Parathyroid adenoma (tissue), 2 donors: Measurements from ENCODE around the gene FAM43A.

ENCODE experiments used
- H2AFZ ChIP-seq: fragments of 300-600 bp; sonication (generic); one replicate; pipeline ENCODE4 v1.7.0; 2017; ENCODE audit warnings: antibody characterized with exemption, mild to moderate bottlenecking
- H3K27ac ChIP-seq: fragments of 300-600 bp; sonication (generic); one replicate; pipeline ENCODE4 v1.7.0; 2017
- H3K27me3 ChIP-seq: fragments of 300-600 bp; sonication (generic); one replicate; pipeline ENCODE4 v1.7.0; 2017; ENCODE audit warnings: low read length; ENCODE audit not compliant: control insufficient read depth, insufficient read depth
- H3K36me3 ChIP-seq: fragments of 300-600 bp; sonication (generic); one replicate; pipeline ENCODE4 v1.7.0; 2017; ENCODE audit warnings: low read length; ENCODE audit not compliant: control insufficient read depth, insufficient read depth
- H3K4me1 ChIP-seq: fragments of 300-600 bp; sonication (generic); one replicate; pipeline ENCODE4 v1.7.0; 2017; ENCODE audit warnings: control low read depth
- H3K4me2 ChIP-seq: fragments of 300-600 bp; sonication (generic); one replicate; pipeline ENCODE4 v1.7.0; 2017; ENCODE audit warnings: low read length
- H3K4me3 ChIP-seq: fragments of 300-600 bp; sonication (generic); one replicate; pipeline ENCODE4 v1.7.0; 2017; ENCODE audit warnings: low read depth, low read length
- H3K79me2 ChIP-seq: fragments of 300-600 bp; sonication (generic); one replicate; pipeline ENCODE4 v1.7.0; 2017; ENCODE audit warnings: control low read depth
- H3K9ac ChIP-seq: fragments of 300-600 bp; sonication (generic); one replicate; pipeline ENCODE4 v1.7.0; 2017; ENCODE audit warnings: mild to moderate bottlenecking
- H3K9me3 ChIP-seq: fragments of 300-600 bp; sonication (generic); one replicate; pipeline ENCODE4 v1.7.0; 2017; ENCODE audit warnings: low read length; ENCODE audit not compliant: control insufficient read depth
- CTCF ChIP-seq: fragments of 300-600 bp; sonication (generic); IDR thresholded peaks from one replicate; pipeline ENCODE4 v1.7.0; 2017; ENCODE audit warnings: antibody characterized with exemption, mild to moderate bottlenecking
- donor health status: primary hyperparathyroidism.

Gene FAM43A

GRCh38 chr3:194732617-194733016 lies 46.9 kb downstream of the FAM43A start:
- H3K79me2 ChIP-seq = no peaks in the 10 kb centered on the region
- H2AFZ ChIP-seq = no peak overlapping the region
- no peak overlapping the region for H3K4me3 ChIP-seq
- H3K9me3 ChIP-seq = no peaks in the 10 kb centered on the region
- H3K27me3 ChIP-seq = no peaks in the 10 kb centered on the region
- no peak overlapping the region for H3K9ac ChIP-seq
- no peaks in the 10 kb centered on the region for H3K36me3 ChIP-seq
- TF ChIP-seq CTCF = no peak
- no peak overlapping the region for H3K27ac ChIP-seq
- H3K4me2 ChIP-seq = no peak overlapping the region
- peaks cover 3% of the 10 kb centered on the region for H3K4me1 ChIP-seq

GRCh38 chr3:194736277-194736895 lies 50.7 kb downstream of the FAM43A start:
- Histone ChIP-seq H3K9me3 (no peaks in the 10 kb centered on the region), H3K27me3 (no peaks in the 10 kb centered on the region), H3K36me3 (no peaks in the 10 kb centered on the region), H3K79me2 (no peaks in the 10 kb centered on the region), H3K4me3 (no peak overlapping the region), H3K9ac (no peak overlapping the region), H3K4me2 (no peak overlapping the region), H3K27ac (no peak overlapping the region), H2AFZ (no peak overlapping the region), H3K4me1 (peaks cover 3% of the 10 kb centered on the region)
- TF ChIP-seq CTCF = no peak

GRCh38 chr3:194736896-194737600 lies 51.4 kb downstream of the FAM43A start:
- no peak overlapping the region for H3K4me2 ChIP-seq

More at GRCh38 chr3:194736896-194737600, 51.4 kb downstream of the FAM43A start:
- no peaks in the 10 kb centered on the region for H3K27me3 ChIP-seq
- H3K4me1 ChIP-seq = no peaks in the 10 kb centered on the region
- H3K79me2 ChIP-seq = no peaks in the 10 kb centered on the region
- H3K9me3 ChIP-seq = no peaks in the 10 kb centered on the region
- no peak overlapping the region for H3K27ac ChIP-seq
- H3K9ac ChIP-seq = no peak overlapping the region
- no peak overlapping the region for H3K4me3 ChIP-seq
- no peak overlapping the region for H2AFZ ChIP-seq
- TF ChIP-seq CTCF = no peak
- no peaks in the 10 kb centered on the region for H3K36me3 ChIP-seq
